GM18507 (cell line): ENCODE measurements around the gene FBLIM1.
A peak's percentile ranks its signal among the peaks of the same experiment; 100 is the strongest.

ENCODE experiments used
- DNase-seq: peaks from one replicate; pipeline ENCODE4 v3.0.0; 2011; ENCODE audit warnings: low read depth; ENCODE audit not compliant: insufficient read length; ENCODE audit errors: extremely low spot score
- FAIRE-seq: peaks from 2 replicates; lab custom pipeline; 2011; peaks lifted over from hg19 to GRCh38; lab: Jason Lieb, UNC

The FBLIM1 gene

DNA sequence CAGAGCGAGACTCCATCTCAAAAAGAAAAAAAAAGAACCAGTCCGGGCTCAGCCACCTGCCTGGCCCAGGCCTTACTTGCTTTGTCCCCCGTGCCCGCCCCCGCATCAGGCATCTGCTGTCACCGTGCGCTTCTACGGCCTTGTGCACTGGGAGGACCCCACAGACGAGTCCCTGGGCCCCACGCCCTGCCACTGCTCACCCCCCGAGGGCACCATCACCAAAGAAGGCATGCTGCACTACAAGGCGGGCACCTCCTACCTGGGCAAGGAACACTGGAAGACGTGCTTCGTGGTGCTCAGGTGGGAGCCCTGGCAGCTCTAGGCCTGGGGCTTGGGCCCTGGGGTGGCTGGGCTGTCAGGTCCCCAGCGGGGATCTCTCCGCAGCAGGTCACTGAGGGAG, 28.2 kb upstream of the FBLIM1 start:
- FAIRE-seq (no peak), DNase-seq (no peak)

DNA sequence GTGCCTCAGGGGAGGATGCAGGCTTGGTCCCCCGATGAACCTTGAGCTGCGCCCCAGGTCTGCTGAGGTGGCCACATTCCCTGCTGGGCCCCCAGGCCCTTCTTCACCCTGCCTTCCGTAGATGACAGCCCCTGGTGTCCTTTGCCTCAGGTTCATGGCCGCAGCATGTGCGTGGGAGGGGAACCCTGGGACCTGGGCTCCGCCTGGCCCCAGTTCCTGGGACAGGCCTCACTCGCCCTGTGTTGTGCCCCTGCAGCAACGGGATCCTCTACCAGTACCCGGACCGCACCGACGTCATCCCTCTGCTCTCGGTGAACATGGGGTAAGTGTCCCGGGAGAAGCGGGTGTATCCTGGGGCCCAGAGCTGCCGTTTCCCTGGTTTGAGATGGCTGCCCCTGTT, 27.7 kb upstream of the FBLIM1 start:
- no peak for DNase-seq
- no peak for FAIRE-seq

DNA sequence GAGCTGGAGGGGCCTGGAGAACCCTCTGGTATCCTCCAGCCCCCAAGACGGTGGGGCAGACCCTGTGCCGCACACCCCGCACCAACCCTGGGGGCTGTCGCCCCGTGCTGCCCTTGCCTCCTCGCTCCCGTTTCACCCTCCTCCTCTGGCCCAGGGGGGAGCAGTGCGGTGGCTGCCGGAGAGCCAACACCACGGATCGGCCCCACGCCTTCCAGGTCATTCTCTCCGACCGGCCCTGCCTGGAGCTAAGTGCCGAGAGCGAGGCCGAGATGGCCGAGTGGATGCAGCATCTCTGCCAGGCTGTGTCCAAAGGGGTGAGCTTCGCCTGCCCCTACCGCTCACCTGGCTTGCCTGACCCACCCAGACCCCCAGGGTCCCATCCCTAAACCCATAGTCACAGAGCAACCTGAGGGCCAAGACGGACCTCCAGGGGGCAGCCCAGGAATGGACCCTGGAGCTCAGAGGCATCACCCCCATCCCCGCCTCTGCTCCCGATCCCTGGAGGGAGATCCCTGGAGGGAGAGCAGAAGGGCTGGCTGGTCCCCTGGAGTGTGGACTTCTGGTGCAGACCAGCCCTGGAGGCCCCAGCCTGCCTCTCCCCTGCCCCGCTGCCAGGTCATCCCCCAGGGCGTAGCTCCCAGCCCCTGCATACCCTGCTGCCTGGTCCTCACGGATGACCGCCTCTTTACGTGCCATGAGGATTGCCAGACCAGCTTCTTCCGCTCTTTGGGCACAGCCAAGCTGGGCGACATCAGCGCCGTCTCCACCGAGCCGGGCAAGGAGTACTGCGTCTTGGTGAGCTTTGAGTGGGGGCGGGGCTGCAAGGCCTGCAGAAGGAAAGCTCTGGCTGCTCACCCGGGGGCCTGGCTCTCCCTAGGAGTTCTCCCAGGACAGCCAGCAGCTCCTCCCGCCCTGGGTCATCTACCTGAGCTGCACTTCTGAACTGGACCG, 26.6 kb upstream of the FBLIM1 start:
- DNase-seq (no peak), FAIRE-seq (no peak)

DNA sequence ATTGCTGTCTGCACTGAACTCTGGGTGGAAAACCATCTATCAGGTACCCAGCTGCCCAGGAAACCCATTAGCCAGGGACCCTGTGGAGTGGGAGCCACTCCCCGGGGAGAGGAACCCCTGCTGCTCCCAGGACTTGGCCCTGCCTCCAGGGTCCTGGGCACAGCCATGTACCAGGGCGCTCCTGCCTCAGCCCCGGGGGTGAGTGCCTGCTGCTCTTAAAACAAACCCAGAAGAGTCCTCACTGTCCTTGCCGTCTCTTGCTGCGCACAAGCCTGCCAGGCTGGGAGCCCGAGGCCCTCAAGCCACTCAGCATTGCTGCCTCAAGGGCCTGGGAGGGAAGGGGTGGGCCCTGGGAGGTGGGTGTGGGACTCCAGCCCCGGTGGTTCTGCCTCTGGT, 25.9 kb upstream of the FBLIM1 start:
- DNase-seq (no peak), FAIRE-seq (no peak)

DNA sequence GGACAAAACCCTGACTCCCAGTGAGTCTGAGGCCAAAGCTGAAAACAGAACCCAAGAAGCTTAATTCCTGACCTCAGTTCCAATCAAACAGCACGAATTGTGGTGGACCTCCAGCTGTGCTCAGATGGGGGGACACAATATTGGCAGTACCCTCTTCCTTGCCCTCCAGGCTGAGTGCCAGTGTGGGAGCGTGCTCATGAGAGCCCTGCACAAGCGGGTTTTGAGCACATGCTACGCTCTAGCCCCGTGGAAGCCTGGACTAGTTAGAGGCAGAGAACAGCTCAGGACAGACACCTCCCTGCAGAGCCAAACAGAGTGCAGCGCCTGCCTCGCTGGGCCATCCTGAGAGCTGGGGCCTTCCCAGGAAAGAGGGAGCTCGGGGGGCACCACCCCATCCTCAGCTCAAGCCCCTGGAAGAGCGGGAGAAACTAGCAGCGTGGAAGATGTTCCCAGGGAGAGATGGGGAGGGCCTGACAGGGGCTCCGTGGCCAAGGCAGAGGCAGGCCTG, 25.3 kb upstream of the FBLIM1 start:
- FAIRE-seq (no peak), DNase-seq (no peak)

DNA sequence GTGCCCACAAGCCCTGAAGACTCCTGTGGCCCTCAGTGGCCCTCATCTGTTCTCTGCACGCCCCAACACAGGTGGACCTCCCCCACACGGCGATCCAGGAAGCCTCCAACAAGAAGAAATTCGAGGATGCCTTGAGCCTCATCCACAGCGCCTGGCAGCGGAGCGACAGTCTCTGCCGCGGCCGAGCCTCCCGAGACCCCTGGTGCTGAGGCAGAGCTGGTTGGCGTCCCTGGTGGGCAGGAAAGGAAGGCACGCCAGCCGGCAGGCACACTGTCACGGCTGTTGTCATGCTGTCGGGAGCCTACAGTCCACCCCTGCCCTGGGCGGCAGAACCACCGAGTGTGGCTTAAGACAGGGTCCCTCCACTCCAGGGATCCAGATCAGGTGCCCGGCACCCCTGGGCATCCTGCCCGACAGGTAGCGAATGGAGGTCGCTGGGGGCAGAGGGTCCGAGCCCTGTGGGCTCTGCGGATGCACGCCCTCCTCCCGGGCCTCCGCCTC, 24.8 kb upstream of the FBLIM1 start:
- FAIRE-seq (no peak), DNase-seq (no peak)

DNA sequence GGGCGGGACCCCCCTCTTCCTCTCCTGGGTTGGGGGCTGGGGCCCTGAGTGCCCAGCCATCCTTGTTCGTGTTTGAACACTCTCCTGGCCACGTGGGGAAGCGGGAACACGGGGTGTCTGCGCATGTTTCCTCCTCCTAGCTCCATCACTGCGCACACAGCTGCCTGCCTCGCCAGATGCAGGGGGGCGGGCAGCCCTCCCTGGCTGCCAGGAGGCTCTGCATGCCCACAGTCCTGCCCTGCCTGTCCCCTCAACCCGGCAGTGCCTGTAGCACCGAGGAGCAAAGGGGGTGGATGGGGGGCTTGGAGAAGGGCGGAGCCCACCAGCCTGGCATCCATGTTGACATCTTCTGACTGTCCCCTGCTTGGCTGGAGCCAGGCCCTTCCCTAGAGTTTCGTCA, 24.3 kb upstream of the FBLIM1 start:
- no peak for DNase-seq
- no peak for FAIRE-seq

DNA sequence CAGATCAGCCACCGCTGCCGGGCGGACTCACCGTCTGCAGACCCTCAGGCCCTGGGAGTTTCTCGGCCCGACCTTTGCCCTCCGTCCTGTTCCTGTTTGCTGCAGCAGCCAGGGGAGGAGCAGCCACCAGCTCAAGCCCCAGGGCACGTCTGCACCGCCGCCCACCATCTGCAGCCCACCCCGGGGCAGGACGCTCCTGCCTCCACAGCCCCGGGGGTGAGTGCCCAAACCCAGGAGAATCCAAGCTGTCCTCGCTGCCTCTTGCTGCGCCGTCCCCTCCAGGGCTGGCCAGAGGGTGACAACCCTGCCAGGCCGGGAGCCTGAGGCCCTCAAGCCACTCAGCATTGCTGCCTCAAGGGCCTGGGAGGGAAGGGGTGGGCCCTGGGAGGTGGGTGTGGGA, 23.7 kb upstream of the FBLIM1 start:
- FAIRE-seq: no peak
- no peak for DNase-seq

DNA sequence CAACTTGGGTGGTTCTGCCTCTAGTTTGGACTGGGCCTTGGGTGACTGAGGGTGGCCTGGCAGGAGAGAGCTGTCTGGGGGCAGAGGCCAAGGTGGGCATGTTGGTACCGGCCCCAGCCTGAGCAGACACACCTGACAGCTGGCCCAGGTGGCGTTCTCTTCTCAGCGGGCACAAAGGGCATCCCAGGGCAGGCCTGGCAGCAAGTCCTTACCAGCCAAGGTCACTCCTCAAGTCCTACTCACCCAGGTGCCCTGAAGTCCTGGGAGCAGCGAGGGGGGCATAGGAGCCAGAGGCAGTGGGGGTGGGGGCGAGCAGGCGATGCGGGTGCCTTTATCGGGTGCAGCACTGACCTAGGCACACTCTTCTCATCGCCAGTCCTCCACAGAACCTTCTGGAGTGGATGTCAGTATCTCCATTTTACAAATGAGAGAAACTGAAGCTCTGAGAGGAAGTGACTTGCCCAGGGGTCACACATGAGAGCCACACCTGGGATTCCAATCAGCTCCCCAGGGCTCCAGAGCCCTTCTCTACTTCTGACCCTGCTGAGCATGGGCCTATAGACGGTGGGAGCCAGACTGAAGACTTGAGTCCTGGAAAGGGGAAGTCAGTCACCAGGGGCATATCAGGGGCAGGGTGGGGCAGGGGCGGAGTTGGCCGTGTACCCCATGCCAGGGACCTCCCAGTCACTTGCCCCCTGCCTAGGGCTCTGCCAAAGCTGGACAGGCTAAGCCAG, 23.1 kb upstream of the FBLIM1 start:
- no peak for DNase-seq
- no peak for FAIRE-seq

DNA sequence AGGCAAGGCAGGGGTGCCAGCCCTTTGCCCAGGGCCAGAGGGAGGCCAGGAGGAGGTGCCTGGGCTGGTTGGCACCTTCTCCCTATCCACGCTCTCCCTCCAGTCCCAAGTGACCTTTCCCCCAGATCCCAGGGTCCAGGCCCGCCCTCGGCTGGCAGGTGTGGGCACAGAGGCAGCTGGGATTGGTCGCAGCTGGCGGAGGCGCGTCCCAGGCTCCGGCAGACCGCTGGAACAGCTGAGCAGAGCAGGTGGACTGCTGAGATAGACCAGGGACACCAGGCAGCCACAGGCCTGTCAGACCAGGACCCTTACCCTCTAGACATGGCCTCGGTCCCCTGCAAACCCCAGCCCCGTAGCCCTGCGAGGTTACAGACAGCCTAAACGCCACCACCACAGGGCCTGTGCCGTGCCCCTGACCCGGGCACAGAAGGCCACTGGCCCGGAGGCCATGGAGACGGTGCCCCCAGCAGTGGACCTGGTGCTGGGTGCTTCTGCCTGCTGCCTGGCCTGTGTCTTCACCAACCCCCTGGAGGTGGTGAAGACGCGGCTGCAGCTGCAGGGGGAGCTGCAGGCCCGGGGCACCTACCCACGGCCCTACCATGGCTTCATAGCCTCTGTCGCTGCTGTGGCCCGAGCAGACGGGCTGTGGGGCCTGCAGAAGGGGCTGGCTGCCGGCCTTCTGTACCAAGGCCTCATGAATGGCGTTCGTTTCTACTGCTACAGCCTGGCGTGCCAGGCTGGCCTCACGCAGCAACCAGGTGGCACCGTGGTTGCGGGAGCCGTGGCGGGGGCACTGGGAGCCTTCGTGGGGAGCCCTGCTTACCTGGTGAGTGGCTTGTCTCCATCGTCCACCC, 22.3 kb upstream of the FBLIM1 start, which contains the start of gene SLC25A34:
Gene SLC25A34, plus strand, starts transcription at position 221 of the 854 bp plus-strand sequence. Its CDS starts 228 bp downstream, at position 449.
- DNase-seq (no peak), FAIRE-seq (no peak)

DNA sequence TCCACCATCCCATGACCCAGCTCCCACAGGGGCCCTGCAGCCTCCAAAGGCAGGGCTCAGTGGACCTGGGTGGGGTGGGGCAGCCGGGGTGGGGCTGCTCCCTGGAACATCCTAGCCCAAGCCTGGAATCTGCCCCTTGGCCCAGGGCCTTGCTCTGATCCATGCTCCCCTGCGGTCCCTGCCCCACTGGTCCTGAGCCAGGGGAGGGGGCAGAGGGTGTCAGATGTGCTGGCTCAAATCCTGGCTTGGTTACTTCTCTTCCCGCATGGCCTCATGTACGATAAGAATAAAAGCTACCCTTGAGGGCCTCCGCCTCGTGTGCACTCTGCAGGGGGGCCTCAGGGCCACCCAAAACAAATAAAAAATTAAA, 21.7 kb upstream of the FBLIM1 start:
- FAIRE-seq (no peak), DNase-seq (no peak)

DNA sequence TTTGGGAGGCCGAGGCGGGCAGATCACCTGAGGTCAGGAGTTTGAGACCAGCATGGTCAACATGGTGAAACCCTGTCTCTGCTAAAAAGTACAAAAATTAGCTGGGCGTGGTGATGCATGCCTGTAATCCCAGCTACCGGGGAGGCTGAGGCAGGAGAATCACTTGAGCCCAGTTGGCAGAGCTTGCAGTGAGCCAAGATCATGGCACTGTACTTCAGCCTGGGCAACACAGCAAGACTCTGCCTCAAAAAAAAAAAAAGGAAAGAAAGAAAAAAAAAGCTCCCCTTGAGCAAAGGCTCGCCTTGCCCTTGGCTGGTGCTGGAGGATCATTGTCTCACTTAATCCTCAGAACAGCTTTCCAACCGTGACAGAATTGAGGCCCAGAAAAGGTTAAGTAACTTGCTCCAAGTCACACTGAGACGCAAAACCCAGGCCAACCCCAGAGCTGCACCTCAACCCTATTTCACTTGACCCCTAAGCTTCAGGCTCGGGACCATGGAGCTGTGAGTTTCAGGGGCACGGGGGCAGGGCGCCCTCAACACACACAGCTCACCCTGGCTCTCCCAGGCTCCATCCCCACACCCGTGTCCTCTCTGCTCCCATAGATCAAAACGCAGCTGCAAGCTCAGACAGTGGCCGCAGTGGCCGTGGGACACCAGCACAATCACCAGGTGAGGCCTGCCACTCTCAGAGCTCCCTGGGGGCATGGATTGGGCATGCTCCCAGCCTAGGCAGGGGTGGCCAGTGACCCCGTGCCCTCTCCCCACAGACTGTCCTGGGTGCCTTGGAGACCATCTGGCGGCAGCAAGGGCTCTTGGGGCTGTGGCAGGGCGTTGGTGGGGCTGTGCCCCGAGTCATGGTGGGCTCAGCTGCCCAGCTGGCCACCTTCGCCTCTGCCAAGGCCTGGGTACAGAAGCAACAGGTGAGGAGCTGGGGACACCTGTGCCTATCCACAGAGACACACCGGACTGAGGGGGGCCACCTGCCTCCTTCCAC, 21.0 kb upstream of the FBLIM1 start:
- FAIRE-seq: no peak
- DNase-seq: no peak

DNA sequence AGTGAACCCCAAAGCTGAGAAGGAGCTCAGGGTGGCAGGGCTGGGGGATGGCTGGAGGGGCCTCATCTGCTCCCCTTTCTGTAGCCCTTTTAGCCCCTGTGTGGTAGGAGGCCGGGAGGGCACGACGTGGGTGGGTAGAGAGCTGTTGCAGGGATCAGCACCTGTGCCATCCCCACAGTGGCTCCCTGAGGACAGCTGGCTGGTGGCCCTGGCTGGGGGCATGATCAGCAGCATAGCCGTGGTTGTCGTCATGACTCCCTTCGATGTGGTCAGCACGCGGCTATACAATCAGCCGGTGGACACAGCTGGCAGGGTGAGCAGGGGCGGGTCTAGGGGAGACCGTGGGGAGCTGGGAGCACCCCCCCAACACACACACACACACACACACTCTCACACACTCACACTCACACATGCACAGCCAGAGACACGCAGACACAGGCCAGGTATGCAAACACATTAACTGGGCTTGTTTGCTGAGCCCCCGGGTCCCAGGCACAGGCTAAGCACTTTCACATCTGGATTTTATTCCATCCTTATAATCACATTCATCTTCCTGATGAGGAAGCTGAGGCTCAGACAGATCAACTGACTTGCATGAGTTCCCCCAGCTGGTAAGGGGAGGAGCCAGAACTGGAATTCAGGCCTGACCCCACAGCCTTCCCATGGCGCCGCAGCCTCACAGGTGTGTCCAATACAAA, 20.0 kb upstream of the FBLIM1 start:
- no peak for DNase-seq
- no peak for FAIRE-seq

DNA sequence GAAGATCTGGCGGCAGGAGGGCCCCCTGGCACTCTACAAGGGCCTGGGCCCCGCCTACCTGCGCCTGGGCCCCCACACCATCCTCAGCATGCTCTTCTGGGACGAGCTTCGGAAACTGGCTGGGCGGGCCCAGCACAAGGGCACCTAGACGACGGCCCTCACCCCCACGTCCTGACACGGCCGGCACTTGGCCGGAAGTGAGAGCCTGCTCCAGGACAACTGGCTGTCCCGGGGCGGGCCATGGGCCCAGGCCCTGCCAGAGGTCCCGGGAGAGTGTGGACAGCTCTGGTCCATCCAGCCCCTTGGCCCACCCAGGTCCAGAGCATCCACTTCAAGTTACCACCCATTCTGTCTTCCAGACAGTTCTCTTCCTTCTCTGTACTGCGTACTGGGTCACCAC, 19.3 kb upstream of the FBLIM1 start:
- FAIRE-seq (no peak), DNase-seq (no peak)

DNA sequence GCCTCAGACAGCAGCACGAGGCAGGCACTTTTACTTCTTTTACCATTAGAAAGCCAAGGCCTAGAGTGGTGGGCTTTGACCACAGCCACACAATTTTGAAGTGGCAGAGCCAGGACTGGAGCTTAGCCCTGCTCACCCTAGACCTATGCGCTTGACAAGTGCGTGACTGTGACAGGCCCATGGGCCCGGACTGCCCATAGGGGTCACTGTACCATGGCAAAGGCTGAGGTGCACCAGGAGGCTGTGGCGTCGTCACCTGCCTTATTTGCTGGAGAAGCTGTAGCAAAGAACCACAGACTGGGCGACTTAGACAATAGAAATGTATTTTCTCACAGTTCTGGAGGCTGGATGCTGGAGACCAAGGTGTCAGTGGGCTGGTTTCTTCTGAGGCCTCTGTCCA, 18.9 kb upstream of the FBLIM1 start:
- DNase-seq: no peak
- no peak for FAIRE-seq

DNA sequence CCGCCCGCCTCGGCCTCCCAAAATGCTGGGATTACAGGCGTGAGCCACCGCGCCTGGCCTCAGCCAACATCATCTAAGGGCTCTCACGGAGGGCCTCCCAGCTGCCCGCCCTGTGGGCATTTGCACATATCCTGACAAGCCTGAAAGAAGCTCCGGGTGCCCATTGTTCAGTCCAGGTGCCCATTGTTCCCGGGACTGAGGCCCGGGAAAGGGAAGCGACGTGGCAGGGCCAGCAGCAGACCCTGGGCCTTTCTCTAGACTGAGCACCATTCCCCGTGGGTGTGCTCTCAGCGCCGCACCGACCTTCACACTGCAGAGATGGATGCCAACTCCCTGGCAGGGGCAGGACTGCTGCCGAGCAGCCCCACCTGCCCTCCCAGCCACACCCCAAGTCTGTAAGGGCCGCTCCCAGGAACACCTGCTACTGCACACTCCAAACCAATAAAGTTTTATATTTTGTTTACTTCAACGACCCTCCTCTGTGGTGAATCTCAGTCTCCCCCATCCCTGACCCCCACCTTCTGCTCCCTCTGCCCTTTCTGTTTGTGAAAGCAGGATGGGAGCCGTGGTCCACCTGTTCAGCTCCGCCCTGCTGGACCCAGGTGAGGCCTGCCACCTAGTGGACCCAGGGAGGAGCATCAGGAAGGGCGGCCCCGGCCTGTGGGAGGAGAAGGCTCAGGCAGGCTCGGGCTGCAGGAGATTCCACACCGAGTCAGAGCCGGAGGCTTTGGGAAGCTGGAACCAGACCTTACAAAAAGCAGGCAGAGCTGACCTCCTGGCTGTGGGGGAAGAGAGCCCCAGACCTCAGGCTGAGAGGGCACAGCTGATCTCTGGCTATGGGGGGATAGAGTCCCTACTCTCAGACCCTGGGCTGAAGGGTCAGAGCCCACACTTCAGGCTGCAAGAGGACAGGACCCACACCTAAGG, 17.4 kb upstream of the FBLIM1 start:
- FAIRE-seq (peak; percentile 76), DNase-seq (peak; percentile 85)

DNA sequence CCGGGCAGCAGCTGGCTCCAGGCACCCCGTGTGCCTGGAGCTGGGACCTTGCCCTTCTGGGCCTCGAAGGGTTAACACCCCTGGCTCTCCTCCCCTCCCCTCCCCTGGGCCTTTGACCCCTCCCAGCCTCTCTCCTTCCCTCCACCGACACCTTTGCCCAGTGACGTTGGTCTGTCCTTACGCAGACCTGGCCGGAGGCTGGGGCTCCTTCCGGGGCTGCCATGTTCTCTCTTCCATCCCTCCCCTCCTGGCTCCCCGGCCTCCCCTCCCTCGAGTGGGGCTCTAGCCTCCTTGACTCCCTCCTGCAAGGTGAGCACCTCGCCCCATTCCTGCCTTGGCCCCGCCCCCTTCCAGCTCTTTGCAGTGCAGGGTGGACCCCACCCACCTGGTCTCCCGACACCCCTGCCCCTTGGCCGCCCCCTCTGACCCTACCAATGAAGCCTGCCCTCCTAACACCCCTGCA, 16.2 kb upstream of the FBLIM1 start, which contains the start of gene TMEM82:
Gene TMEM82, plus strand, starts transcription at position 161 of the 463 bp plus-strand sequence. Its CDS starts 61 bp downstream, at position 222.
- FAIRE-seq: no peak
- DNase-seq: no peak
